Stimulated activated CD8-positive, alpha-beta memory T cell treated with anti-CD3 and anti-CD28 coated beads, Interleukin-2, amount 100 ng/mL, for 1 hour (primary cell): ENCODE results near the gene CGB3.

Source experiments
- DNase-seq, 2 donors: peaks; one replicate each; pipeline ENCODE4 v3.0.0-alpha.2; 2020; ENCODE audit warnings: low read depth in 2 of 2

The CGB3 gene

GRCh38 chr19:48988286-48988685 lies 35.8 kb downstream of the CGB3 start:
- no peak for DNase-seq

- no peak for DNase-seq
Observed at GRCh38 chr19:48987323-48987722, 36.8 kb downstream of the CGB3 start.

GRCh38 chr19:48986211-48986610 lies 37.9 kb downstream of the CGB3 start:
- no peak for DNase-seq

- no peak for DNase-seq
Observed at GRCh38 chr19:48985711-48986110, 38.4 kb downstream of the CGB3 start.

GRCh38 chr19:48982280-48982679 lies 41.9 kb downstream of the CGB3 start:
- no peak for DNase-seq

GRCh38 chr19:48977061-48977460 lies 47.1 kb downstream of the CGB3 start:
- no peak for DNase-seq

GRCh38 chr19:48975947-48976847 lies 47.9 kb downstream of the CGB3 start:
- no peak for DNase-seq
